HepG2 (cell line): ENCODE measurements around the gene DENND4A. TPM values are rescaled to one million over a fixed set of nuclear protein-coding genes. Genes with fewer than 3 reads are reported as not detected.

Experiments
- ATAC-seq: fragments of 200-7000 bp; cut with Tn5 transposase; 3 replicates; pipeline ENCODE4 v1.9.1; 2020; ENCODE audit warnings: mild to moderate bottlenecking, moderate library complexity
- BruUV-seq: library from RNA; stranded (reverse); fragments of 400-500 nt; replicated peaks from 2 replicates; lab custom pipeline; 2021; lab: Mats Ljungman, UMichigan
- CTCF ChIA-PET: fragments of 300-600 bp; formaldehyde crosslinking; extraction: SDS; loops from one replicate; lab custom pipeline; 2021; ENCODE audit warnings: low total read pairs, inconsistent platforms, low intra/inter-chr PET ratio; lab: Yijun Ruan, JAX
- POLR2A ChIA-PET: fragments of 350-600 bp; sonication (Branson Sonifier 250); formaldehyde crosslinking; loops from one replicate; lab custom pipeline; 2020; ENCODE audit warnings: antibody characterized with exemption, inconsistent platforms; lab: Yijun Ruan, JAX
- DNase-seq: peaks from one replicate; pipeline ENCODE4 v3.0.0-alpha.2; 2015; ENCODE audit warnings: low spot score
- FAIRE-seq: peaks from 3 replicates; lab custom pipeline; 2011; peaks lifted over from hg19 to GRCh38; lab: Jason Lieb, UNC
- H2AFZ ChIP-seq: one replicate; pipeline ENCODE4 v1.6.1; 2011; ENCODE audit warnings: low read length, inconsistent platforms
- H3K27ac ChIP-seq: fragments of 300-600 bp; 3 replicates; pipeline ENCODE4 v1.8.0; 2011; ENCODE audit warnings: mixed run types, mild to moderate bottlenecking, mixed read lengths, low read length, inconsistent platforms; ENCODE audit not compliant: insufficient read depth; ENCODE audit errors: extremely low read length
- H3K27me3 ChIP-seq, 2 experiments: fragments of 200-600 bp in 1 of 2; 2 replicates in 1 of 2; 3 replicates in 1 of 2; pipeline versions ENCODE4 v1.6.0 to v1.8.0; 2011; ENCODE audit warnings: low read length in 2 of 2, mild to moderate bottlenecking in 2 of 2, moderate library complexity in 2 of 2, inconsistent platforms in 1 of 2; ENCODE audit not compliant: insufficient read depth in 2 of 2, control insufficient read depth in 1 of 2
- H3K36me3 ChIP-seq, 2 experiments: fragments of 200-600 bp in 1 of 2; replicated peaks in 1 of 2; 2 replicates in 1 of 2; 3 replicates in 1 of 2; pipeline versions ENCODE4 v1.5.1 to v1.8.0; 2011; ENCODE audit warnings: low read length in 2 of 2, inconsistent platforms in 1 of 2; ENCODE audit not compliant: insufficient read depth in 2 of 2, control insufficient read depth in 1 of 2
- H3K4me1 ChIP-seq: 2 replicates; pipeline ENCODE4 v1.5.1; 2012; ENCODE audit warnings: low read length, inconsistent platforms; ENCODE audit not compliant: insufficient read depth
- H3K4me2 ChIP-seq: 2 replicates; pipeline ENCODE4 v1.6.0; 2011; ENCODE audit warnings: low read depth, low read length, inconsistent platforms
- H3K4me3 ChIP-seq, 3 experiments: fragments of 200-600 bp in 1 of 3; sonication (generic), shearing (Covaris generic) in 1 of 3; replicated peaks in 1 of 3; 2 replicates each; pipeline ENCODE4 v1.5.1; 2011 to 2016; ENCODE audit warnings: low read length in 3 of 3, inconsistent platforms in 2 of 3, low read depth in 2 of 3, mild to moderate bottlenecking in 2 of 3, control low read depth in 1 of 3, mixed read lengths in 1 of 3; ENCODE audit not compliant: insufficient read depth in 1 of 3
- H3K79me2 ChIP-seq: one replicate; pipeline ENCODE4 v1.6.1; 2011; ENCODE audit warnings: low read length, inconsistent platforms; ENCODE audit not compliant: insufficient read depth
- H3K9ac ChIP-seq: 2 replicates; pipeline ENCODE4 v1.6.0; 2011; ENCODE audit warnings: mild to moderate bottlenecking, low read depth, low read length, inconsistent platforms; ENCODE audit not compliant: insufficient read depth
- H3K9me3 ChIP-seq: 2 replicates; pipeline ENCODE4 v1.5.1; 2012; ENCODE audit warnings: mild to moderate bottlenecking, low read length
- H4K20me1 ChIP-seq: 2 replicates; pipeline ENCODE4 v1.6.0; 2011; ENCODE audit warnings: inconsistent platforms, mild to moderate bottlenecking, low read length, moderate library complexity; ENCODE audit not compliant: insufficient read depth
- MYC ChIP-seq: sonication (generic); formaldehyde crosslinking; IDR thresholded peaks from 2 replicates; pipeline ENCODE4 v1.9.0; 2021; ENCODE audit warnings: missing genetic modification reagents, borderline replicate concordance
- NONO ChIP-seq, 2 experiments: fragments of 450-650 bp in 1 of 2; sonication (generic) in 1 of 2; formaldehyde crosslinking in 1 of 2; IDR thresholded peaks in 1 of 2; conservative IDR thresholded peaks in 1 of 2; 2 replicates each; pipeline versions ENCODE4 v1.6.1 to v1.8.0; 2017 to 2022; ENCODE audit warnings: mild to moderate bottlenecking in 1 of 2, missing genetic modification reagents in 1 of 2, moderate library complexity in 1 of 2
- PHF8 ChIP-seq: sonication (generic); formaldehyde crosslinking; IDR thresholded peaks from 2 replicates; pipeline ENCODE4 v1.5.0; 2020; ENCODE audit warnings: missing genetic modification reagents
- SNAPC2 ChIP-seq: sonication (generic); formaldehyde crosslinking; IDR thresholded peaks from 2 replicates; pipeline ENCODE4 v1.8.1; 2022; ENCODE audit warnings: mild to moderate bottlenecking, missing genetic modification reagents
- TGIF2 ChIP-seq: IDR thresholded peaks from 2 replicates; pipeline ENCODE4 v1.6.1; 2016; ENCODE audit warnings: control low read depth, missing compliant biosample characterization
- ZNF205 ChIP-seq: IDR thresholded peaks from 2 replicates; pipeline ENCODE4 v1.6.1; 2018; ENCODE audit warnings: missing biosample characterization, missing genetic modification reagents
- ZNF614 ChIP-seq: IDR thresholded peaks from 2 replicates; pipeline ENCODE4 v1.6.1; 2018; ENCODE audit warnings: missing biosample characterization, missing genetic modification reagents, inconsistent platforms, borderline replicate concordance
- ZNF615 ChIP-seq: sonication (generic); formaldehyde crosslinking; IDR thresholded peaks from 2 replicates; pipeline ENCODE4 v1.5.0; 2020; ENCODE audit warnings: mild to moderate bottlenecking, missing genetic modification reagents, borderline replicate concordance
- WGBS: methylation state at CpG from one replicate; pipeline ENCODE4 v1.1.6; 2017; ENCODE audit warnings: low lambda C conversion rate; 5-methylcytosine and 5-hydroxymethylcytosine counted together
- in situ Hi-C: cut with HindIII; loops from 2 replicates; pipeline ENCODE4 v1.10.0; 2017; ENCODE audit warnings: low pct_unique_long_range_greater_than_20kb; ENCODE audit not compliant: extremely low pct_ligation_motif_present
- intact Hi-C: fragments of 100-400 bp; cut with micrococcal nuclease; formaldehyde crosslinking; loops from one replicate; pipeline ENCODE4 v1.10.0; 2022; ENCODE audit not compliant: unreplicated experiment
- polyA plus RNA-seq, 8 experiments: library from polyadenylated mRNA; depleted of rRNA in 3 of 8; stranded (reverse) in 7 of 8; unstranded in 1 of 8; fragments of >200 nt; fragmentation: Illumina TruSeq in 4 of 8; extraction: Trizol in 4 of 8; gene quantifications; 2 replicates each; pipeline versions ENCODE4 v1.2.1 to v1.2.3, GENCODE V29; 2011 to 2016; ENCODE audit warnings: low read depth in 4 of 8, missing spikeins in 1 of 8, mixed read lengths in 1 of 8; ENCODE audit not compliant: insufficient read depth in 1 of 8
- total RNA-seq, 5 experiments: library from RNA; depleted of rRNA; stranded (reverse); fragments of >200 nt; fragmentation: Illumina TruSeq; extraction: Trizol; gene quantifications; 2 replicates each; pipeline ENCODE4 v1.2.3, GENCODE V29; 2016; ENCODE audit warnings: low read depth in 1 of 5
- TF ChIP-seq, protein P1 (sequence below): IDR thresholded peaks from 2 replicates; pipeline ENCODE4 v1.6.1; 2012; ENCODE audit warnings: low read depth, low read length, improper control_type of control experiment
- TF ChIP-seq, protein P2 (sequence below): IDR thresholded peaks from 2 replicates; pipeline ENCODE4 v1.6.1; 2016; ENCODE audit warnings: low read depth, control low read depth
- TF ChIP-seq, protein P3 (sequence below): sonication (generic); formaldehyde crosslinking; IDR thresholded peaks from 2 replicates; pipeline ENCODE4 v1.9.0; 2021; ENCODE audit warnings: missing genetic modification reagents, mild to moderate bottlenecking, borderline replicate concordance
- TF ChIP-seq, protein P4 (sequence below): sonication (generic); formaldehyde crosslinking; IDR thresholded peaks from 2 replicates; pipeline ENCODE4 v1.4.0; 2020; ENCODE audit warnings: missing genetic modification reagents, mild to moderate bottlenecking, borderline replicate concordance

The DENND4A gene
- total and polyA plus RNA-seq, 2 of the 13 experiments (the other 11 are each of a cell fraction or from before 2014, with no cell fraction given), result 13.2 to 18.6 TPM

DNA sequence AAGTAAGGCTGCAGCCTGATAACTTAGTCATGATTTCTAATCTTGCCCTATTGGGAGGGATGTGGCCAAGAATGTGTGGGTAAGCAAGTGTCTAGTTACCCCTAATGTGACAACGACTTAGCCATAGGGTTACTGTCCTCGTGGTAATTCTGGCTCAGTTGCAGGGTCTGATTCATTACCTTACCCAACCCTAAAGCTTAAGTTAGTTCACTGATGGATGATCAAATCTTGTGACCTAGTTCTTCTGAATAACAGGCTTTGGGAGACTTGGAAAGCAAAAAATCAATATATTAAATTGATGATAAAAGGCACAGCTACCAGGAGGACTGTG is 179.5 kb downstream of the DENND4A start (continued):
- TF ChIP-seq, protein P1, sequence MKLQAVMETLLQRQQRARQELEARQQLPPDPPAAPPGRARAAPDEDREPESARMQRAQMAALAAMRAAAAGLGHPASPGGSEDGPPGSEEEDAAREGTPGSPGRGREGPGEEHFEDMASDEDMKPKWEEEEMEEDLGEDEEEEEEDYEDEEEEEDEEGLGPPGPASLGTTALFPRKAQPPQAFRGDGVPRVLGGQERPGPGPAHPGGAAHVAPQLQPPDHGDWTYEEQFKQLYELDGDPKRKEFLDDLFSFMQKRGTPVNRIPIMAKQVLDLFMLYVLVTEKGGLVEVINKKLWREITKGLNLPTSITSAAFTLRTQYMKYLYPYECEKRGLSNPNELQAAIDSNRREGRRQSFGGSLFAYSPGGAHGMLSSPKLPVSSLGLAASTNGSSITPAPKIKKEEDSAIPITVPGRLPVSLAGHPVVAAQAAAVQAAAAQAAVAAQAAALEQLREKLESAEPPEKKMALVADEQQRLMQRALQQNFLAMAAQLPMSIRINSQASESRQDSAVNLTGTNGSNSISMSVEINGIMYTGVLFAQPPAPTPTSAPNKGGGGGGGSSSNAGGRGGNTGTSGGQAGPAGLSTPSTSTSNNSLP, result peak; percentile 10; the same call in 1 of the 2 replicates
- no peak for TF ChIP-seq PHF8 (CRISPR knock-in tag)

DNA sequence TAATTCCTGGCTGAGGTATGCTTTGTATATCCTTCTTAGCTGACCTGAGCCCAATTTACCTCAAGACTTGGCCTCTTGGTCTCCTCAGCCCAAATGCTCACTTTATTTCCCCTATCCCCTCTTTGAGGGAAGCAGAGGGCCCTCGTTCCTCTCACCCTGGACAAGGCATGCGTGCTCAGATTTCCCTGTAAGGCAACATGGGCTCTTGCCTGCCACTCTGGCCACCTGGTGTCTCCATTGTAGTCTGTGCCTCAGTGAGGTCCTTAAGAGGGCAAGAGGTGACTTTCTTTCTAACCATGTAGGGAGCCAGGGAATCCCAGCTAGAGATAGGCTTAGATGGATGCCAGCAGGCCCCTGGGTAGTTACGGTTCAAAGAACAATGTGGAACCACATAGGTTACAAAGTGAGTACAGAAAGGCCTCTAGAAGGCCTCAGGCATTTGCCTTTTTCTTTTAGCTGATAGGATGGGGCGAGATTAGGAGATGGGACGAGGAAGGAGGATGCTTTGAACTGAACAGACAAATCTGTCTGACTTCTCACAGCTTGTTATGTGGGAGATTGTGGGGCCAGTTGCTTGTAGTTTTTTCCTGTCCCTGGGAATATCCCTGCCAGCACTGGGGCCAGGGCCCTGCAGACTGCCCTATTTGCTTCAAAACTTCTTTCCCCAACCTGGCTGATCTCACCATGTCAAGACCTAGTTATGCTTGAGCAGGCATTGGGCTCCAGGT is 180.0 kb downstream of the DENND4A start:
- BruUV-seq, result no TSS peak
- FAIRE-seq, result peak; percentile 34
- ChIA-PET CTCF (no interaction called here), POLR2A (interaction anchor here (1.1 to 2.9 kb wide), 9 partner anchors 16 to 774 kb away, joined by 4 to 30 read pairs (median 7); partner anchors contain the start of genes HACD3, MAP2K1, RAB11A and RNU5B-1)
- no peaks in the 10 kb centered on the region for H3K9me3 ChIP-seq
- 9% methylated on average over 5 of the region's 5 CpGs for WGBS
- no peaks in the 10 kb centered on the region; a peak in 1 of 5 replicates for H3K27me3 ChIP-seq
- H3K4me3 ChIP-seq, result peak overlapping the region; percentile 85 to 89 (median 87)
- H3K4me2 ChIP-seq, result peak overlapping the region; percentile 100
- DNase-seq, result peak; percentile 47
- H3K79me2 ChIP-seq, result peaks cover 40% of the 10 kb centered on the region
- H3K27ac ChIP-seq, result peak overlapping the region; percentile 99
- peak overlapping the region; percentile 46 for H2AFZ ChIP-seq
- ATAC-seq, result peak; percentile 28
- peaks cover 0 to 2% of the 10 kb centered on the region in 2 experiments; a peak in 1 of 5 replicates for H3K36me3 ChIP-seq
- in situ Hi-C loops (no loop called here), intact Hi-C loops (loop anchor here (1.0 kb wide), 1 partner anchor 257 kb away; the partner anchor contains the start of gene RAB11A)
- H4K20me1 ChIP-seq, result no peaks in the 10 kb centered on the region
- peak overlapping the region; percentile 96 for H3K9ac ChIP-seq
- H3K4me1 ChIP-seq, result peaks cover 43% of the 10 kb centered on the region
- TF ChIP-seq SNAPC2 (0 out of 2 replicates have a peak, but pooled peaks have one; percentile 18), NONO (IDR thresholded peaks at IDR 0.05) (no peak), NONO (CRISPR knock-in tag; conservative IDR thresholded peaks at IDR 0.05) (no peak), ZNF614 (CRISPR knock-in tag) (no peak), ZNF615 (CRISPR knock-in tag) (no peak), ZNF205 (CRISPR knock-in tag) (no peak), TGIF2 (CRISPR knock-in tag) (0 out of 2 replicates have a peak, but pooled peaks have one; percentile 56), MYC (CRISPR knock-in tag) (peak; percentile 33; the same call in 1 of the 2 replicates)
- TF ChIP-seq, protein P2, sequence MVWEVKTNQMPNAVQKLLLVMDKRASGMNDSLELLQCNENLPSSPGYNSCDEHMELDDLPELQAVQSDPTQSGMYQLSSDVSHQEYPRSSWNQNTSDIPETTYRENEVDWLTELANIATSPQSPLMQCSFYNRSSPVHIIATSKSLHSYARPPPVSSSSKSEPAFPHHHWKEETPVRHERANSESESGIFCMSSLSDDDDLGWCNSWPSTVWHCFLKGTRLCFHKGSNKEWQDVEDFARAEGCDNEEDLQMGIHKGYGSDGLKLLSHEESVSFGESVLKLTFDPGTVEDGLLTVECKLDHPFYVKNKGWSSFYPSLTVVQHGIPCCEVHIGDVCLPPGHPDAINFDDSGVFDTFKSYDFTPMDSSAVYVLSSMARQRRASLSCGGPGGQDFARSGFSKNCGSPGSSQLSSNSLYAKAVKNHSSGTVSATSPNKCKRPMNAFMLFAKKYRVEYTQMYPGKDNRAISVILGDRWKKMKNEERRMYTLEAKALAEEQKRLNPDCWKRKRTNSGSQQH, result 0 out of 2 replicates have a peak, but pooled peaks have one; percentile 15
- TF ChIP-seq, protein P3, sequence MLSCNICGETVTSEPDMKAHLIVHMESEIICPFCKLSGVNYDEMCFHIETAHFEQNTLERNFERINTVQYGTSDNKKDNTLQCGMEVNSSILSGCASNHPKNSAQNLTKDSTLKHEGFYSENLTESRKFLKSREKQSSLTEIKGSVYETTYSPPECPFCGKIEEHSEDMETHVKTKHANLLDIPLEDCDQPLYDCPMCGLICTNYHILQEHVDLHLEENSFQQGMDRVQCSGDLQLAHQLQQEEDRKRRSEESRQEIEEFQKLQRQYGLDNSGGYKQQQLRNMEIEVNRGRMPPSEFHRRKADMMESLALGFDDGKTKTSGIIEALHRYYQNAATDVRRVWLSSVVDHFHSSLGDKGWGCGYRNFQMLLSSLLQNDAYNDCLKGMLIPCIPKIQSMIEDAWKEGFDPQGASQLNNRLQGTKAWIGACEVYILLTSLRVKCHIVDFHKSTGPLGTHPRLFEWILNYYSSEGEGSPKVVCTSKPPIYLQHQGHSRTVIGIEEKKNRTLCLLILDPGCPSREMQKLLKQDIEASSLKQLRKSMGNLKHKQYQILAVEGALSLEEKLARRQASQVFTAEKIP (CRISPR knock-in tag), result no peak
- TF ChIP-seq, protein P4, sequence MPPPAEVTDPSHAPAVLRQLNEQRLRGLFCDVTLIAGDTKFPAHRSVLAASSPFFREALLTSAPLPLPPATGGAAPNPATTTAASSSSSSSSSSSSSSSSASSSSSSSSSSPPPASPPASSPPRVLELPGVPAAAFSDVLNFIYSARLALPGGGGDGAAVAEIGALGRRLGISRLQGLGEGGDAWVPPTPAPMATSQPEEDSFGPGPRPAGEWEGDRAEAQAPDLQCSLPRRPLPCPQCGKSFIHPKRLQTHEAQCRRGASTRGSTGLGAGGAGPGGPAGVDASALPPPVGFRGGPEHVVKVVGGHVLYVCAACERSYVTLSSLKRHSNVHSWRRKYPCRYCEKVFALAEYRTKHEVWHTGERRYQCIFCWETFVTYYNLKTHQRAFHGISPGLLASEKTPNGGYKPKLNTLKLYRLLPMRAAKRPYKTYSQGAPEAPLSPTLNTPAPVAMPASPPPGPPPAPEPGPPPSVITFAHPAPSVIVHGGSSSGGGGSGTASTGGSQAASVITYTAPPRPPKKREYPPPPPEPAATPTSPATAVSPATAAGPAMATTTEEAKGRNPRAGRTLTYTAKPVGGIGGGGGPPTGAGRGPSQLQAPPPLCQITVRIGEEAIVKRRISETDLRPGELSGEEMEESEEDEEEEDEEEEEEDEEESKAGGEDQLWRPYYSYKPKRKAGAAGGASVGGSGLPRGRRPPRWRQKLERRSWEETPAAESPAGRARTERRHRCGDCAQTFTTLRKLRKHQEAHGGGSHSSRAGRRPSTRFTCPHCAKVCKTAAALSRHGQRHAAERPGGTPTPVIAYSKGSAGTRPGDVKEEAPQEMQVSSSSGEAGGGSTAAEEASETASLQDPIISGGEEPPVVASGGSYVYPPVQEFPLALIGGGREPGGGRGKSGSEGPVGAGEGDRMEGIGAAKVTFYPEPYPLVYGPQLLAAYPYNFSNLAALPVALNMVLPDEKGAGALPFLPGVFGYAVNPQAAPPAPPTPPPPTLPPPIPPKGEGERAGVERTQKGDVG (CRISPR knock-in tag), result no peak
